Measurements from ENCODE around the gene FBXO24. TPM values are rescaled to one million over a fixed set of nuclear protein-coding genes. Genes with fewer than 3 reads are reported as not detected.
A peak's percentile ranks its signal among the peaks of the same experiment; 100 is the strongest.

The FBXO24 gene
- total RNA-seq, 1 donor from 2014 or later, result 0.79 TPM

DNA sequence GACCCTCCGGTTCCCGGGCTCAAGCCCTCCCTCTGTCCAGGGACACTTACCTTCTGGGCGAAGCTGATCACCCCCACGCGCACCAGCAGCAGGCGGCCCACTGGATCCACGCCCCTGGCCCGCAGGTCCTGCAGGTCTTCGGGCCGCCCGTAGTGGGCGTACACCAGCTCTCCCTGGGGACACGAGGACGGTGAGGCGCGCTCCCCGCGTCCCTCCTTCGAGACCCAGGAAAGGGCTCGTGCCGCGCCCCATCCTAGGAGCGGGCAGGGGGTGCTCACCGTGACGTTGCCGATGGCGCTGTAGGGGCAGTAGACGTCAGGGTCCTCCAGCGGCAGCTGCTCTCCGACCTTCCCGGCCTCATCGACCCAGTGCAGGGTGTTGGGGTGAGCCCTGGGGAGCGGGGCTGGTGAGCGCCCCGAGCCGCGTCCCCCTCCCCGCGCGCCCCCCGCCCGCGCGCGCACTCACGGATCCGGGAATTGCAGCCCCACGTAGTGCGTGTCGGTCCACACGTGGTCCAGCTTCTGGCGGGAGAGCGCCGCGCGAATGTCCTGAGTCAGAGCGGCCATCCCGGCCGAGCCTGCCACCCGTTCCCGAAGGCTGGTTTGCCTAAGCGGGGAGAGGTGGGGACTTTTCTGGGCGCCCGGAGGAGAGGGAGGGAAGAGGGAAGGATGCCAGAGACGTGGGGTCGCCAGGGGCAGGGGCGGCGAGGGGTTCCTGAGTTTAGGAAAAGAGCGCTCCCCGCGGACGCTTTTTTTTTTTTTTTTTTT, 47.0 kb downstream of the FBXO24 start:
- Histone ChIP-seq H3K4me3 (ENCODE audit: low read depth, low read length) (peak overlapping the region; percentile 22), H3K36me3 (ENCODE audit: control insufficient read depth, insufficient read depth, low read length) (no peaks in the 10 kb centered on the region), H3K27me3 (ENCODE audit: control insufficient read depth, insufficient read depth, low read length) (peaks cover 17% of the 10 kb centered on the region)
- TF ChIP-seq, protein P1, sequence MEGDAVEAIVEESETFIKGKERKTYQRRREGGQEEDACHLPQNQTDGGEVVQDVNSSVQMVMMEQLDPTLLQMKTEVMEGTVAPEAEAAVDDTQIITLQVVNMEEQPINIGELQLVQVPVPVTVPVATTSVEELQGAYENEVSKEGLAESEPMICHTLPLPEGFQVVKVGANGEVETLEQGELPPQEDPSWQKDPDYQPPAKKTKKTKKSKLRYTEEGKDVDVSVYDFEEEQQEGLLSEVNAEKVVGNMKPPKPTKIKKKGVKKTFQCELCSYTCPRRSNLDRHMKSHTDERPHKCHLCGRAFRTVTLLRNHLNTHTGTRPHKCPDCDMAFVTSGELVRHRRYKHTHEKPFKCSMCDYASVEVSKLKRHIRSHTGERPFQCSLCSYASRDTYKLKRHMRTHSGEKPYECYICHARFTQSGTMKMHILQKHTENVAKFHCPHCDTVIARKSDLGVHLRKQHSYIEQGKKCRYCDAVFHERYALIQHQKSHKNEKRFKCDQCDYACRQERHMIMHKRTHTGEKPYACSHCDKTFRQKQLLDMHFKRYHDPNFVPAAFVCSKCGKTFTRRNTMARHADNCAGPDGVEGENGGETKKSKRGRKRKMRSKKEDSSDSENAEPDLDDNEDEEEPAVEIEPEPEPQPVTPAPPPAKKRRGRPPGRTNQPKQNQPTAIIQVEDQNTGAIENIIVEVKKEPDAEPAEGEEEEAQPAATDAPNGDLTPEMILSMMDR (IDR thresholded peaks at IDR 0.05; ENCODE audit: insufficient read depth, low read length, poor library complexity, severe bottlenecking), result peak; percentile 55
- DNase-seq (ENCODE audit: low read depth), result no peak

DNA sequence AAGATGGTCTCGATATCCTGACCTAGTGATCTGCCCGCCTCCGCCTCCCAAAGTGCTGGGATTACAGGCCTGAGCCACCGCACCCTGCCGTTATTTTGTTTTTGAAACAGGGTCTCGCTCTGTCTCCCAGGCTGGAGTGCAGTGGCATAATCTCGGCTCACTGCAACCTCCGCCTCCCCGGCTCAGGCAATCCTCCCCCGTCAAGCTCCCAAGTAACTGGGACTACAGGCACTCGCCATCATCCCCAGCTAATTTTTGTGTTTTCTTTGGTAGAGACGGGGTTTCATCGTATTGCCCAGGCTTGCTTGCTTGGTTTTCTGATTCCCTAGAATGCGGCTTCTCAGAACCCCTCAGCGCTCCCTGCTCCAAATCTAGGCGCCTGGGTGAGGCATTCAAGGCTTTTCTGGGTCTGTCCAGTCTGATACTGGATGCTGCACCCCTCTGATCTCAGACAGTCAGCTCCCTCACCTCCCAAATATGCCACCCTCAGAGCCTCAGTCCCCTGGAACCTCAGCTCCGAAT, 53.9 kb downstream of the FBXO24 start:
- no peak for DNase-seq (ENCODE audit: low read depth)
- Histone ChIP-seq H3K27me3 (ENCODE audit: control insufficient read depth, insufficient read depth, low read length) (peaks cover 15% of the 10 kb centered on the region), H3K4me3 (ENCODE audit: low read depth, low read length) (no peak overlapping the region), H3K36me3 (ENCODE audit: control insufficient read depth, insufficient read depth, low read length) (no peaks in the 10 kb centered on the region)
- TF ChIP-seq, protein P1 (IDR thresholded peaks at IDR 0.05; ENCODE audit: insufficient read depth, low read length, poor library complexity, severe bottlenecking), result no peak

DNA sequence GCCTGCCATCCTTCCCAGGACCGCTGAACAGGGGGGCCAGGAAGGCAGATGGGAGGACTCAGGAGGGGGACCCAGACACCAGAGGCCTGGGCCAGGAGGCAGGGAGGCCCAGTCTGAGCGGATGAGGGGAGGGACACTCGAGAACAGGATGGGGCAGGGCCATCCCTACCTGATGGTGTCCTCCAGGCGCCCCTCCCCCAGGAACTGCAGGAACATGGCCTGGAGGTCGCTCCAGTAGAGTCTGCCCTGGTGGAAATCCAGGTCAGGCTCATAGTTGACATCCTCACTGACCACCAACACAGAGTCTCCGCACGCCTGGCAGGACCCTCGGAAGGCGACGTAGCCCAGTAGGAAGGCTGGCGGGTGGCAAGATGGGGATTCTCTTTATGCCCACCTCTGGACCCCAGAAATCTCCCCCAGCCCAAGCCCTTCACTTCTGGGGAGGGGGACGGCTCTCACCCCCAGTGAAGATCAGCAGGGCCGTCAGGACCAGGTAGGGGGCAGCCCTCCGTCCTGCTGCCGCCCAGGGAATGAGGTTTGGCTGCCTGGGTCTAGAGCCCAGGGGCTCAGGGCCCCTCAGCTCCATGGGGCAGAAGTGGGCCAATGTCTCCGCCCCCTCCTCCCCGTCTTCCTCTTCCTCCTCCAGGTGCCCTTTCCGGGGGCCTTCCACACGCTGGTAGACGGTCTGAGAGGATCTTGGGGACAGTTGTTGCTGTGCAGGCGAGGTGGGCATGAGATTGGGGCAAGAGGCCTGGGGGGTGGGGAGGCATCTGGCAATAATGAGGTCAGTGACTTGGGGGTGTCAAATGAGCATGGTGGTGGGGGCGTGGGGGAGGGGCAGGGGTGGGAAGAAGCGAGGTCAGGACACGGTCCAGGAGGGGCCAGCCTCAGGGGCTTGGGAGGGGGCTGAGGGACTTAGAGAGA, 54.7 kb downstream of the FBXO24 start:
- Histone ChIP-seq H3K4me3 (ENCODE audit: low read depth, low read length) (no peak overlapping the region), H3K36me3 (ENCODE audit: control insufficient read depth, insufficient read depth, low read length) (no peaks in the 10 kb centered on the region), H3K27me3 (ENCODE audit: control insufficient read depth, insufficient read depth, low read length) (peaks cover 18% of the 10 kb centered on the region)
- TF ChIP-seq, protein P1 (IDR thresholded peaks at IDR 0.05; ENCODE audit: insufficient read depth, low read length, poor library complexity, severe bottlenecking), result no peak
- no peak for DNase-seq (ENCODE audit: low read depth)

DNA sequence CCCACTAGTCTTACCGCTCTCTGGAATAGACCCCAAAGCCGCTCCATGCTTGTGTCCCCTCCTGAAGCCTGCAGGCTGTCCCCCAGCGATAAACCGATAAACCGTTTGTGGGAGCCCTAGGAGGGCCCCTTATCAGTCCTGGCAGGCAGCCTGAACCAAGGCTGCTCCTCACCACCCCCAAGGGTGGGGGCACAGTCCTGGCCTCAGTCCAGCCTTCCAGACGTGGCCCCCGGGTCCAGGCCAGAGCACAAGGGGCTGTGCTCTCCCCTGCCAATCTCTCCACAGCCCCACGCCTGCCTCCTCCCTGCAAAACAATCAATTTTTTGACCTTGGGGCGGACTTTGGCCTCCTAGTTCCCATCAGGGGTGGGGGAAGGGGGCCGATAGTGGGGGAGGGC, 55.3 kb downstream of the FBXO24 start, which contains the start of gene TFR2:
TSS of gene TFR2 (minus strand) at position 90 of the 397 bp plus-strand sequence. CDS start at position 47, 43 bp downstream.
- DNase-seq (ENCODE audit: low read depth), result no peak
- H3K4me3 ChIP-seq (ENCODE audit: low read depth, low read length), result no peak within 1 kb of the TSS
- no peaks in the 10 kb centered on the region for H3K36me3 ChIP-seq (ENCODE audit: control insufficient read depth, insufficient read depth, low read length)
- TF ChIP-seq, protein P1 (IDR thresholded peaks at IDR 0.05; ENCODE audit: insufficient read depth, low read length, poor library complexity, severe bottlenecking), result no peak
- peaks cover 22% of the 10 kb centered on the region for H3K27me3 ChIP-seq (ENCODE audit: control insufficient read depth, insufficient read depth, low read length)

DNA sequence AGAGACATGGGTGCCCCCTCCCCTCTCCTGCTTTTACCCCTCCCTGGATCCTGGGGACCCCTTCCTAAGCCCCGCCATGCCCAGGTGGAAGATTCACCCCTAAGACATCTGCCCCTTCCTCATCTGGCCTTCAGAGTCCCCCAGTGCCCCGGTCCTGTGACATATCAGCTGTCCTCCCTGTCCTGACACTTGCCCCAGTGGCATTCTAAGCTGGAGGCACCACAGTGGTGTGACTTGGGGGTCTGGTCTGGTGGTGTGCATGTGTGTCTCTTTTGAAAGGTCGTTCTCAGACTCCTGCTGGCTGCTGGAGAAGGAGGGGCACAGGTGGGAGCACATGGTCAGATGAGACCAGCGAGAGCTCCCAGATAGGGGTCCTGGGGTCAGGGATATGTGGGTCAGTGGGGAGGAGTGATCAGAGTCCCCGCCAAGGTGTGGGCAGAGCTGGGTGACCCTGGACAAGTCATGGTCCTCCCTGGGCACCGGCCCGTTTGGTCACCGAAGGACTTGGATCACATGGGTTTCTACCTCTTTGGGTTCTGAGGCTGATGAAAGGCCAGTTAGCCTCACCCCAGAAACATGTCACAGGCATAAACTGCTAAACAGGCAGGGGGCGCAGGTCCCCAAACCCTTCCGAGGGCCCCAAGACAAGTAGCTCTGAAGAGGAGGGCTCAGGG, 55.9 kb downstream of the FBXO24 start:
- TF ChIP-seq, protein P1 (IDR thresholded peaks at IDR 0.05; ENCODE audit: insufficient read depth, low read length, poor library complexity, severe bottlenecking), result no peak
- H3K27me3 ChIP-seq (ENCODE audit: control insufficient read depth, insufficient read depth, low read length), result peaks cover 26% of the 10 kb centered on the region
- H3K36me3 ChIP-seq (ENCODE audit: control insufficient read depth, insufficient read depth, low read length), result no peaks in the 10 kb centered on the region
- no peak for DNase-seq (ENCODE audit: low read depth)
- no peak overlapping the region for H3K4me3 ChIP-seq (ENCODE audit: low read depth, low read length)
